Measurements from ENCODE around the gene ANAPC7.

Gene ANAPC7

GRCh38 chr12:110372056-110372425, 31.5 kb downstream of the ANAPC7 start:
- no peak for DNase-seq (ENCODE audit: low read depth)
- no peak overlapping the region for H3K4me3 ChIP-seq (replicated peaks; ENCODE audit: low read depth, low read length)
- no peak for TF ChIP-seq CTCF (IDR thresholded peaks at IDR 0.05; ENCODE audit: low read length, missing control alignments)

- no peak for DNase-seq (ENCODE audit: low read depth)
- no peak overlapping the region for H3K4me3 ChIP-seq (replicated peaks; ENCODE audit: low read depth, low read length)
- TF ChIP-seq CTCF (IDR thresholded peaks at IDR 0.05; ENCODE audit: low read length, missing control alignments), result no peak
Observed at GRCh38 chr12:110371408-110372055, 32.0 kb downstream of the ANAPC7 start.

- DNase-seq (ENCODE audit: low read depth), result no peak
Observed at GRCh38 chr12:110370732-110371231, 32.7 kb downstream of the ANAPC7 start.

GRCh38 chr12:110369992-110370391, 33.5 kb downstream of the ANAPC7 start:
- no peak for DNase-seq (ENCODE audit: low read depth)
- no peak for TF ChIP-seq CTCF (IDR thresholded peaks at IDR 0.05; ENCODE audit: low read length, missing control alignments)
- no peak overlapping the region for H3K4me3 ChIP-seq (replicated peaks; ENCODE audit: low read depth, low read length)

More at GRCh38 chr12:110370732-110371231, 32.7 kb downstream of the ANAPC7 start:
- no peak overlapping the region for H3K4me3 ChIP-seq (replicated peaks; ENCODE audit: low read depth, low read length)
- TF ChIP-seq CTCF (IDR thresholded peaks at IDR 0.05; ENCODE audit: low read length, missing control alignments), result no peak

GRCh38 chr12:110367181-110367864, 36.2 kb downstream of the ANAPC7 start:
- H3K4me3 ChIP-seq (replicated peaks; ENCODE audit: low read depth, low read length), result no peak overlapping the region
- peak; percentile 18 for DNase-seq (ENCODE audit: low read depth)
- TF ChIP-seq CTCF (IDR thresholded peaks at IDR 0.05; ENCODE audit: low read length, missing control alignments), result no peak

- DNase-seq (ENCODE audit: low read depth), result no peak
- no peak overlapping the region for H3K4me3 ChIP-seq (replicated peaks; ENCODE audit: low read depth, low read length)
- no peak for TF ChIP-seq CTCF (IDR thresholded peaks at IDR 0.05; ENCODE audit: low read length, missing control alignments)
Observed at GRCh38 chr12:110366321-110367142, 37.0 kb downstream of the ANAPC7 start.
